Stromal cell of bone marrow (primary cell): ENCODE results near the gene TRIP6.
"Not testable (repeated sequence)": the region's sequence is repeated elsewhere in the genome, so short reads cannot be mapped to it uniquely, and the experiment has no call there.

Source experiments
- DNase-seq: peaks from one replicate; pipeline ENCODE4 v3.0.0-alpha.2; 2012; ENCODE audit warnings: low read depth

The TRIP6 gene

DNA sequence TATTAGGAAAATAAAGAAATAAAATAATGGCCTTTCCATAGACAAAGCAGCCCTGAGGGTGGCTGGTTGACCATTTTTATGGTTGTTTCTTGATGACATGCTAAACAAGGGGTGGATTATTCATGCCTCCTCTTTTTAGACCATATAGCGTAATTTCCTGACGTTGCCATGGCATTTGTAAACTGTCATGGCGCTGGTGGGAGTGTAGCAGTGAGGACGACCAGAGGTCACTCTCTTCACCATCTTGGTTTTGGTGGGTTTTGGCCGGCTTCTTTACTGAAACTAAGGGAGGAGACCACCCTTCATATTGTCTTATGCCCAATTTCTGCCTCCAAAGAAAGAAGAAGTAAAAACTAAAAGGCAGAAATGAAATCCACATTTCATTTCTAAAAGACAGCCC, 52.1 kb downstream of the TRIP6 start:
- not testable (repeated sequence) for DNase-seq

DNA sequence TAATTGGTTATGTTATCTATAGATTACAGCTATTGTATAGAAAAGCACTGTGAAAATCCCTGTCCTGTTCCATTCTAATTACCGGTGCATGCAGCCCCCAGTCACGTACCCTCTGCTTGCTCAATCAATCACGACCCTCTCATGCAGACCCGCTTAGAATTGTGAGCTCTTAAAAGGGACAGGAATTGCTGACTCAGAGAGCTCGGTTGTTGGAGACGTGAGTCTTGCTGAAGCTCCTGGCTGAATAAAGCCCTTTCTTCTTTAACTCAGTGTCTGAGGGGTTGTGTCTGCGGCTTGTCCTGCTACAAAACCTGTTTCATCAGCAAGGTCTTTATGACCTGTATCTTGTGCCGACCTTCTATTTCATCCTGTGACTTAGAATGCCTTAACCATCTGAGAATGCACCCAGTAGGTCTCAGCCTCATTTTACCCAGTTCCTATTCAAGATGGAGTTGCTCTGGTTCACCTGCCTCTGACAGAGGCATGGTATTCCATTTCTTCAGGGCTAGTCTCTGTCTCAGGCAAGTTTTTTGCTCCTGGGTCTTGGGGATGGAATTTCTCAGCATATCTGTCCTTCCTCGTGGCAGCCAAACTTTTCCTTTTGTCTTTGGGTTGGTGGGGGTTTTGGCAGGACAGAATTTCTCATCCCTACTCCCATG, 52.7 kb downstream of the TRIP6 start:
- not testable (repeated sequence) for DNase-seq

DNA sequence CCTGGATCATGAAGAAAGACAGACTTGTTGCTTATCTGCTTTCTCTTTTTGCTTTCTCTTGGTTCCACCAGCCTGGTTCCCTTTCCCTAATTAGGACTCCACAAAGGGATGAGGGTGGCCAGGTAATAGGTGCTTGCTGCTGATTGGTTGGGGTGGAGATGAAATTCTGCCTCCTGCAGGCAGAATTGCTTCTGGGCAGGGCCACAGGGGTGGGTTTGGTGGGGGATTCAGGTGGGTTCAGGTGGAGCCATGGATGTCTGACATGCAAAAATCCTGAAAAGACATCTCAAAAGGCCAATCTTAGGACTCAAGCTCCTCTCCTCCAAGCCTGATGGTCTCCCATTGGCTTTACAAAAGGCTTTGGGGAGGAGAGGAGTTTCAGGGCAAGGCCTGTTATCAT, 53.9 kb downstream of the TRIP6 start:
- DNase-seq, result no peak
